Activated T-helper 1 cell treated with anti-CD3 and anti-CD28 coated beads, Interleukin-12 subunit alpha, Interleukin-12 subunit beta, Interleukin-2, Interleukin-4 antibody, amounts not matched to agents 30 ng/mL and 10 ng/mL and 1 ng/mL, durations not matched to agents 14 hours and 24 hours and 36 hours (primary cell): Measurements from ENCODE around the gene LTB. TPM values are rescaled to one million over a fixed set of nuclear protein-coding genes. Genes with fewer than 3 reads are reported as not detected.

Experiments
- DNase-seq: peaks from one replicate; pipeline ENCODE4 v3.0.0; 2021; ENCODE audit warnings: low spot score
- H3K27ac Mint-ChIP-seq: one replicate; pipeline ENCODE4 v1.8.0; 2021; ENCODE audit warnings: mild to moderate bottlenecking, mixed read lengths
- H3K27me3 Mint-ChIP-seq: one replicate; pipeline ENCODE4 v1.8.0; 2022; ENCODE audit warnings: mild to moderate bottlenecking, moderate library complexity, mixed read lengths; ENCODE audit not compliant: insufficient read depth
- H3K36me3 Mint-ChIP-seq: one replicate; pipeline ENCODE4 v1.8.0; 2021; ENCODE audit warnings: low read depth, mixed read lengths
- H3K4me1 Mint-ChIP-seq: one replicate; pipeline ENCODE4 v1.8.0; 2021; ENCODE audit warnings: low read depth, mixed read lengths
- H3K4me3 Mint-ChIP-seq: one replicate; pipeline ENCODE4 v1.8.0; 2021; ENCODE audit warnings: mild to moderate bottlenecking, moderate library complexity, mixed read lengths
- H3K9me3 Mint-ChIP-seq: one replicate; pipeline ENCODE4 v1.8.0; 2021; ENCODE audit warnings: mixed read lengths
- intact Hi-C: fragments of 100-400 bp; cut with micrococcal nuclease; formaldehyde crosslinking; loops from one replicate; pipeline ENCODE4 v1.15.1; 2024
- total RNA-seq: library from RNA; stranded (reverse); gene quantifications from 2 replicates; pipeline ENCODE4 v1.2.3, GENCODE V29; 2022

The LTB gene
- total RNA-seq, 1 donor from 2014 or later, result 277 TPM

DNA sequence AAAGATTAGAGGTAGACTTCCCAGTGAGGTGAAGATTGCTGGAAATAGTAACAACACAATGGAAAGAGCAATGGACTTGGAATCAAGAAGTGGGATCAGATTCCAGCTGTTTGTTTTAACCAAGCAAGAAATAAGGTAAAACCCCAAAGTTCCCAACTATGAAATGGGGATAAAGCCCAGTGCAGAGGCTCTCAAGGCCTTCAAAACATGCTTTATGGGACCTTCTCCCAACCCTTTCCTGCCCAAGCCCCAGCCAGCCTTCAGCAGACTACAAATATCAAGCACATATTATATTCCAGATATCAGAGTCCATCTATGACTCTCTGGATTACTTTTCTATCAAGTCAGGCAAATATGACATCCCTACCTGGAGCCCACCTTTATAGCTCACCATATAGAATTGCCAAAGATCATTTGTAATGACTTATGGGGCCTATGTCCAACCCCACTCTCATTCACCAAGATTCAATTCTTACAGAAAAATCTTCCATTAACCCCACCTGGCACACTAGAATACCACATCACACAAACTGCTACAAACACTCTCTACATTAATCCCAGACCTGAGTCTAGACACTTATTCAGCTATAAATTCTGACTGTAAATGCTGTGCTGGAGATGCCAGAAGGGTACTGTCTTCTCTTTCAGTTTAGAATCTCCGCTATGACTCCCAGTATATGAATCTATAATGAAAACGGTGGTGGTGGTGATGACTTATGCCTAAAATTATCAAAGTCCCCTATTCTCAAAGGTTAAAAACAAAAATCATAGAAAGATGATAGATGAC lies 46.5 kb downstream of the LTB start:
- Mint-ChIP-seq H3K4me1 (peaks cover 48% of the 10 kb centered on the region), H3K4me3 (no peak overlapping the region), H3K27me3 (no peaks in the 10 kb centered on the region), H3K36me3 (peaks cover 80% of the 10 kb centered on the region), H3K9me3 (no peaks in the 10 kb centered on the region), H3K27ac (peak overlapping the region; percentile 2)
- DNase-seq, result no peak
- intact Hi-C loops, result no loop called here

DNA sequence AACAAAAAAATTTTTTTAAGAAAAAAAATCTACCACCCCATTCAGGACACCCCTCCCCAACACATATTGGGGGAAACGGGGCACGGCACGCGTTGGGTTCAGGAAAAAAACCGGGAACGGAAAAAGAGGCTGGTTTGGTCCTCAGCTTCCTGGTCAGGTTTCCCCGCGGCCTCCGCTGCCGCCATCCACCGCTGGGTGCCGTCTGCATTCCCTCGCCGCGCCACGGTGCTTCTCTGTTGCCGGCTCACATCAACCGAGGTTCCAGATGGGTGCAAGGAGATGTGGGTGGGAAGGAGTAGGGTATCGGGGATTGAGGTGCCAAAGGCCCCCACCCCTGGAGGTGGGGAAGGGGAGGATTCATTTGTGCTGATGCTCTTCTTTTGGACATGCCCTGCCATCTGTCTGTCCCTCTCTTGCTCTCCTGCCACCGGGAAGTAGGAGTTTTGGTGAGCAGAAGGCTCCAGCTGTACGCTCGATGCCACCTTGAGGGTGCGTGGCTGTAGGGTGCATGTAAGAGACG lies 47.6 kb downstream of the LTB start:
- intact Hi-C loops, result no loop called here
- Mint-ChIP-seq H3K9me3 (no peaks in the 10 kb centered on the region), H3K27ac (no peak overlapping the region), H3K36me3 (peaks cover 77% of the 10 kb centered on the region), H3K4me1 (peaks cover 37% of the 10 kb centered on the region), H3K27me3 (no peaks in the 10 kb centered on the region), H3K4me3 (no peak overlapping the region)
- no peak for DNase-seq

- peaks cover 71% of the 10 kb centered on the region for H3K36me3 Mint-ChIP-seq
- H3K4me3 Mint-ChIP-seq, result no peak overlapping the region
- no peak overlapping the region for H3K27ac Mint-ChIP-seq
- no peak for DNase-seq
- H3K4me1 Mint-ChIP-seq, result peaks cover 31% of the 10 kb centered on the region
- intact Hi-C loops, result no loop called here
- no peaks in the 10 kb centered on the region for H3K9me3 Mint-ChIP-seq
- H3K27me3 Mint-ChIP-seq, result no peaks in the 10 kb centered on the region
Observed at GRCh38 chr6:31534011-31534410, 48.2 kb downstream of the LTB start.

DNA sequence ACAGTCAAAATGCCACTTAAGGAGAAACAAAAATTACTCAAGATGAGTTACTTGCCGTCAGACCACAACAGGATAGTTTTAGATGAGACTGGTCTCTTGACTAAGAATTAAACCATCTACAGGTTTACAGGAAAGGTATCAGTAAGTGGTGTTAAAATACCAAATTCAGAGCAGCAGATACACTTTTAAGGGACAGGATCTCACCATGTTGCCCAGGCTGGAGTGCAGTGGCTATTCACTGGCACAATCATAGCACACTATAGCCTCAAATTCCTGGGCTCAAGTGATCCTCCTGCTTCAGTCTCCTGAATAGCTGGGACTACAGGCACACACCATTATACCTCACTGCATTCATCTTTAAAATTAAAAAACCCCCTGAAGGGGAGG lies 48.8 kb downstream of the LTB start:
- Mint-ChIP-seq H3K27me3 (no peaks in the 10 kb centered on the region), H3K4me3 (no peak overlapping the region), H3K9me3 (no peaks in the 10 kb centered on the region), H3K4me1 (peaks cover 26% of the 10 kb centered on the region), H3K27ac (no peak overlapping the region), H3K36me3 (peaks cover 67% of the 10 kb centered on the region)
- DNase-seq, result no peak
- intact Hi-C loops, result no loop called here

DNA sequence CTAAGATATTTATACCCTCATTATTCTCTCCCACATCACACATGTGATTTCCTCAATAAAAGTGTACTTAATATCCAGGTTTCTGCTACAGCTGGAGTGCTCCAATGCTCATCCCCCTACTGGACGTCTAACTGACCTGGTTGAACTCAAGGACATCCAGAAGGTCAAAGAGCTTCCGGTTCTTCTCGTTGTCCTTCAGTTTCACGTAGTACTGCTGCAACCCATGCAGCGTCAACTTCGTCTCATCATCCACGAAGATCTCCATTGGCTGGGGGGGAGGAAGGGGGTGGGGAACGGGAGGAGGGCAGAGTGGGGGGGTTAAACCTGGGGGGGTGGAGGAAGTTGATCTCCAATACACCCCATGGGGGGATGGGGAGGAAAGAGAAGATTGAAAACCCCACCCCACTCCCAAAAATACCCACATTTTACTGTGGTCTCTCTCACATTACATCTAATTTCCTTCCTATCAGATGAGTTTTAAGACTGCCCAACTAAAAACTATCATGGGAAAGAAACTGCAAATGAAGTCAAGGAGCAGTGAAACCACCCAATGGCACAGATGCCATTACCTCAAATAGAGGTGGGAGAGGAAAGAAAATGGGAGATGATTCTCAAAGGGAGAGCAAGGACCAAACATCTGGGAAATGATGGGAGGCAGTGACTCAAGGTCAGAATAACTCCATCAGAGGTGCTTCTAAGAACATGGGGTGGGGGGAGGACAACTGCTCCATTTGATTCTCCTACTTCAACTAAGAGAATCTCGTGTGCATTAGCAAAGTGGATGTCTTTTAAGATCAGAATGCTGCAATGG lies 49.4 kb downstream of the LTB start:
- H3K4me3 Mint-ChIP-seq, result no peak overlapping the region
- no peaks in the 10 kb centered on the region for H3K9me3 Mint-ChIP-seq
- H3K27me3 Mint-ChIP-seq, result no peaks in the 10 kb centered on the region
- intact Hi-C loops, result no loop called here
- peaks cover 66% of the 10 kb centered on the region for H3K36me3 Mint-ChIP-seq
- DNase-seq, result no peak
- peak overlapping the region; percentile 0 for H3K27ac Mint-ChIP-seq
- peaks cover 21% of the 10 kb centered on the region for H3K4me1 Mint-ChIP-seq

- intact Hi-C loops, result no loop called here
- DNase-seq, result no peak
- Mint-ChIP-seq H3K27me3 (no peaks in the 10 kb centered on the region), H3K36me3 (peaks cover 62% of the 10 kb centered on the region), H3K9me3 (no peaks in the 10 kb centered on the region), H3K4me1 (peaks cover 21% of the 10 kb centered on the region), H3K27ac (peak overlapping the region; percentile 0), H3K4me3 (no peak overlapping the region)
Observed at GRCh38 chr6:31531771-31532643, 50.2 kb downstream of the LTB start.

DNA sequence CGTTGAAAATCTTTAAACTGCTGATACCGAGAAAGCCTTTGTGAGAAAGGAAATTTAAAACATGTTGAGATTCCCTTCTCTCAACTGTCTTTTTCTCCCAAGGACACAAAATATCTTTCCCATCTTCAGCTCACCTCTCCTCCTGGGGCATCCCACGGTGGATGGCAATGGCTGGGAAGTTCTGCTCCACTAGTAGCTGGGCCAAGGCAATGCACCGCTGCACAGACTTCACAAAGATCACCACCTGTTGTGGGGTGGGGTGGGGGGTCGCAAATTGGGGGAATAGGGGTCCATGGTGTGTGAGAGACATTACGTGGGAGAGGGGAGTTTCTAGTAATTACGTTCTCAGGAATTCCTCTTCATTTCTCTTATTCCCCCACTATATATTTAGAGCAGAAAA lies 51.1 kb downstream of the LTB start:
- no peak overlapping the region for H3K4me3 Mint-ChIP-seq
- H3K27ac Mint-ChIP-seq, result no peak overlapping the region
- intact Hi-C loops, result no loop called here
- H3K4me1 Mint-ChIP-seq, result peaks cover 16% of the 10 kb centered on the region
- no peak for DNase-seq
- peaks cover 55% of the 10 kb centered on the region for H3K36me3 Mint-ChIP-seq
- H3K27me3 Mint-ChIP-seq, result no peaks in the 10 kb centered on the region
- no peaks in the 10 kb centered on the region for H3K9me3 Mint-ChIP-seq

DNA sequence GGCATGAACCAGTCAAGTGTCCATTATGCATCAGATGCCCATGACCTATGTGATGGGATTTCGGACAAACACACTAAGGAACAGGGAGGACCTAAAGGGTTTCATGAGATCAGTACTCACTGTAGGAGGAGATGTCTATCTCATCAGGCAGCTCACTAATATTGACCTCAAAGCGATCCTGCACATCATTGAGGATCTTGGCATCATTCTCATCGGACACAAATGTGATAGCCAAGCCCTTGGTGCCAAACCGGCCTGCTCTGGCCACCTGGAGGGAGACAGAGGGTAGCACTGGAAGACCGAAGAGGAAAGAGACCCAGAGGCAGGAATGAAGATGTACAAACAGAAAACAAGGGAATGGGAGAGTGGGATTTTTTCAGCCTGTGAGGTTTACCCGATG lies 51.6 kb downstream of the LTB start:
- Mint-ChIP-seq H3K27ac (no peak overlapping the region), H3K36me3 (peaks cover 50% of the 10 kb centered on the region), H3K4me3 (no peak overlapping the region), H3K27me3 (no peaks in the 10 kb centered on the region), H3K4me1 (peaks cover 11% of the 10 kb centered on the region), H3K9me3 (no peaks in the 10 kb centered on the region)
- intact Hi-C loops, result no loop called here
- no peak for DNase-seq

Other genes with a start within 250 kb of the LTB start
- 3,770 and 3,814 TPM in 2 replicates for gene HLA-B, start 225.2 kb downstream of the LTB start, total RNA-seq
- 11.5 and 12.4 TPM in 2 replicates for gene MICA, start 178.8 kb downstream of the LTB start, total RNA-seq
- gene MICB, start 84.3 kb downstream of the LTB start, total RNA-seq, result 36.1 and 37.5 TPM in 2 replicates
- gene MCCD1, start 53.5 kb downstream of the LTB start, total RNA-seq, result not detected in 2 replicates
- 628 and 637 TPM in 2 replicates for gene DDX39B, start 40.4 kb downstream of the LTB start, total RNA-seq
- 1.2 and 1.4 TPM in 2 replicates for gene ATP6V1G2, start 35.8 kb downstream of the LTB start, total RNA-seq
- gene NFKBIL1, start 34.8 kb downstream of the LTB start, total RNA-seq, result 18.2 and 18.9 TPM in 2 replicates
- gene LTA, start 10.1 kb downstream of the LTB start, total RNA-seq, result 1,021 and 1,078 TPM in 2 replicates
- gene TNF, start 6.9 kb downstream of the LTB start, total RNA-seq, result 427 and 430 TPM in 2 replicates
- gene LST1, start 3.9 kb upstream of the LTB start, total RNA-seq, result 63.0 and 66.6 TPM in 2 replicates
- 19.1 and 20.3 TPM in 2 replicates for gene NCR3, start 10.6 kb upstream of the LTB start, total RNA-seq
- 55.5 and 61.5 TPM in 2 replicates for gene AIF1, start 32.8 kb upstream of the LTB start, total RNA-seq
- gene PRRC2A, start 38.3 kb upstream of the LTB start, total RNA-seq, result 281 and 283 TPM in 2 replicates
- gene BAG6, start 70.2 kb upstream of the LTB start, total RNA-seq, result 319 and 323 TPM in 2 replicates
- gene APOM, start 73.5 kb upstream of the LTB start, total RNA-seq, result 1.8 and 3.7 TPM in 2 replicates
- gene C6orf47, start 78.4 kb upstream of the LTB start, total RNA-seq, result 18.1 and 19.1 TPM in 2 replicates
- 34.8 and 37.2 TPM in 2 replicates for gene GPANK1, start 82.6 kb upstream of the LTB start, total RNA-seq
- gene CSNK2B, start 83.7 kb upstream of the LTB start, total RNA-seq, result 302 and 308 TPM in 2 replicates
- 29.5 and 35.1 TPM in 2 replicates for gene LY6G5B, start 87.6 kb upstream of the LTB start, total RNA-seq
- 4.7 and 4.9 TPM in 2 replicates for gene LY6G5C, start 98.6 kb upstream of the LTB start, total RNA-seq
- 45.7 and 46.5 TPM in 2 replicates for gene ABHD16A, start 120.9 kb upstream of the LTB start, total RNA-seq
- gene LY6G6F, start 124.4 kb upstream of the LTB start, total RNA-seq, result not detected in 2 replicates
- gene LY6G6D, start 132.9 kb upstream of the LTB start, total RNA-seq, result not detected in 2 replicates
- gene LY6G6C, start 139.3 kb upstream of the LTB start, total RNA-seq, result not detected in 2 replicates
- not detected in 2 replicates for gene MPIG6B, start 140.9 kb upstream of the LTB start, total RNA-seq
- gene DDAH2, start 146.9 kb upstream of the LTB start, total RNA-seq, result 4.9 and 5.7 TPM in 2 replicates
- gene CLIC1, start 154.1 kb upstream of the LTB start, total RNA-seq, result 398 and 399 TPM in 2 replicates
- 80.5 and 83.4 TPM in 2 replicates for gene MSH5, start 157.6 kb upstream of the LTB start, total RNA-seq
- 16.7 and 17.0 TPM in 2 replicates for gene SAPCD1, start 180.2 kb upstream of the LTB start, total RNA-seq
- 2.9 and 5.0 TPM in 2 replicates for gene VWA7, start 194.9 kb upstream of the LTB start, total RNA-seq
- 150 and 161 TPM in 2 replicates for gene VARS1, start 213.3 kb upstream of the LTB start, total RNA-seq
- 136 and 137 TPM in 2 replicates for gene LSM2, start 224.5 kb upstream of the LTB start, total RNA-seq
- gene HSPA1L, start 232.9 kb upstream of the LTB start, total RNA-seq, result 2.2 and 2.9 TPM in 2 replicates
- 173 and 175 TPM in 2 replicates for gene HSPA1A, start 233.1 kb upstream of the LTB start, total RNA-seq
- gene HSPA1B, start 245.3 kb upstream of the LTB start, total RNA-seq, result 152 and 155 TPM in 2 replicates